H1 (cell line): ENCODE measurements around the gene TTC39A.

Experiments used
- BACH1 ChIP-seq: IDR thresholded peaks from 2 replicates; pipeline ENCODE4 v1.6.1; 2012; ENCODE audit warnings: low read length, improper control_type of control experiment
- CHD2 ChIP-seq: IDR thresholded peaks from 2 replicates; pipeline ENCODE4 v1.6.1; 2012; ENCODE audit warnings: low read length, improper control_type of control experiment
- CREB1 ChIP-seq: IDR thresholded peaks from 2 replicates; pipeline ENCODE4 v1.6.1; 2012; ENCODE audit warnings: inconsistent platforms
- EP300 ChIP-seq, 2 experiments: IDR thresholded peaks; 1 replicate in 1 of 2; 2 replicates in 1 of 2; pipeline ENCODE4 v1.6.1; 2011 to 2012; ENCODE audit warnings: low read depth in 2 of 2, low read length in 2 of 2, mild to moderate bottlenecking in 2 of 2, borderline replicate concordance in 1 of 2, inconsistent platforms in 1 of 2, moderate library complexity in 1 of 2
- EZH2 ChIP-seq: fragments of 200-600 bp; sonication (generic); IDR thresholded peaks from 2 replicates; pipeline ENCODE4 v1.7.1; 2012; ENCODE audit warnings: low read depth, mild to moderate bottlenecking, moderate library complexity, low read length, inconsistent platforms; ENCODE audit not compliant: severe bottlenecking
- GABPA ChIP-seq: IDR thresholded peaks from 2 replicates; pipeline ENCODE4 v1.6.1; 2011; ENCODE audit warnings: mild to moderate bottlenecking, low read length, moderate library complexity, borderline replicate concordance; ENCODE audit not compliant: insufficient read depth
- JUN ChIP-seq: IDR thresholded peaks from 2 replicates; pipeline ENCODE4 v1.6.1; 2011; ENCODE audit warnings: low read depth, mild to moderate bottlenecking, improper control_type of control experiment, low read length
- KDM1A ChIP-seq: fragments of 200-600, 300-600 bp; sonication (generic); IDR thresholded peaks from 2 replicates; pipeline ENCODE4 v1.7.1; 2016; ENCODE audit warnings: mild to moderate bottlenecking, low read length, borderline replicate concordance
- RAD21 ChIP-seq, 2 experiments: IDR thresholded peaks in 1 of 2; conservative IDR thresholded peaks in 1 of 2; 2 replicates each; pipeline ENCODE4 v1.6.1; 2011; ENCODE audit warnings: low read depth in 2 of 2, low read length in 2 of 2, improper control_type of control experiment in 1 of 2, inconsistent platforms in 1 of 2, mild to moderate bottlenecking in 1 of 2, moderate library complexity in 1 of 2
- SAP30 ChIP-seq: fragments of 300-600 bp; sonication (generic); IDR thresholded peaks from 2 replicates; pipeline ENCODE4 v1.7.1; 2012; ENCODE audit warnings: low read length, moderate library complexity, mild to moderate bottlenecking, inconsistent platforms; ENCODE audit not compliant: insufficient read depth, insufficient replicate concordance
- SP1 ChIP-seq: IDR thresholded peaks from 2 replicates; pipeline ENCODE4 v1.6.1; 2011; ENCODE audit warnings: low read depth, low read length
- YY1 ChIP-seq: IDR thresholded peaks from 2 replicates; pipeline ENCODE4 v1.6.1; 2011; ENCODE audit warnings: low read depth, mild to moderate bottlenecking, low read length
- TF ChIP-seq, protein P1 (sequence below), 3 experiments: IDR thresholded peaks; 1 replicate in 2 of 3; 2 replicates in 1 of 3; pipeline versions ENCODE4 v1.5.1 to v1.6.1; 2011; ENCODE audit warnings: low read length in 3 of 3, mild to moderate bottlenecking in 3 of 3, inconsistent platforms in 2 of 3, low read depth in 1 of 3, moderate library complexity in 1 of 3; ENCODE audit not compliant: insufficient read depth in 1 of 3; ENCODE audit errors: control extremely low read depth in 1 of 3
- TF ChIP-seq, protein P2 (sequence below): IDR thresholded peaks from 2 replicates; pipeline ENCODE4 v1.6.1; 2011; ENCODE audit warnings: low read length, improper control_type of control experiment

GRCh38 chr1:51284487-51284954 is 45.8 kb downstream of the TTC39A start:
- TF ChIP-seq RAD21 (IDR thresholded peaks at IDR 0.05 in 1 of 2, conservative IDR thresholded peaks at IDR 0.05 in 1 of 2; ENCODE audit: low read depth in 2 of 2, low read length in 2 of 2) (no peak), EP300 (IDR thresholded peaks at IDR 0.05; ENCODE audit: borderline replicate concordance in 1 of 2, low read depth in 2 of 2, low read length in 2 of 2) (no peak), EZH2 (no peak), YY1 (no peak), BACH1 (no peak), SAP30 (no peak), SP1 (no peak), JUN (no peak), KDM1A (no peak), GABPA (no peak), CHD2 (no peak), CREB1 (no peak)
- TF ChIP-seq, protein P1, sequence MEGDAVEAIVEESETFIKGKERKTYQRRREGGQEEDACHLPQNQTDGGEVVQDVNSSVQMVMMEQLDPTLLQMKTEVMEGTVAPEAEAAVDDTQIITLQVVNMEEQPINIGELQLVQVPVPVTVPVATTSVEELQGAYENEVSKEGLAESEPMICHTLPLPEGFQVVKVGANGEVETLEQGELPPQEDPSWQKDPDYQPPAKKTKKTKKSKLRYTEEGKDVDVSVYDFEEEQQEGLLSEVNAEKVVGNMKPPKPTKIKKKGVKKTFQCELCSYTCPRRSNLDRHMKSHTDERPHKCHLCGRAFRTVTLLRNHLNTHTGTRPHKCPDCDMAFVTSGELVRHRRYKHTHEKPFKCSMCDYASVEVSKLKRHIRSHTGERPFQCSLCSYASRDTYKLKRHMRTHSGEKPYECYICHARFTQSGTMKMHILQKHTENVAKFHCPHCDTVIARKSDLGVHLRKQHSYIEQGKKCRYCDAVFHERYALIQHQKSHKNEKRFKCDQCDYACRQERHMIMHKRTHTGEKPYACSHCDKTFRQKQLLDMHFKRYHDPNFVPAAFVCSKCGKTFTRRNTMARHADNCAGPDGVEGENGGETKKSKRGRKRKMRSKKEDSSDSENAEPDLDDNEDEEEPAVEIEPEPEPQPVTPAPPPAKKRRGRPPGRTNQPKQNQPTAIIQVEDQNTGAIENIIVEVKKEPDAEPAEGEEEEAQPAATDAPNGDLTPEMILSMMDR (IDR thresholded peaks at IDR 0.05; ENCODE audit: control extremely low read depth in 1 of 3, insufficient read depth in 1 of 3, low read depth in 1 of 3, low read length in 3 of 3), result no peak
- TF ChIP-seq, protein P2, sequence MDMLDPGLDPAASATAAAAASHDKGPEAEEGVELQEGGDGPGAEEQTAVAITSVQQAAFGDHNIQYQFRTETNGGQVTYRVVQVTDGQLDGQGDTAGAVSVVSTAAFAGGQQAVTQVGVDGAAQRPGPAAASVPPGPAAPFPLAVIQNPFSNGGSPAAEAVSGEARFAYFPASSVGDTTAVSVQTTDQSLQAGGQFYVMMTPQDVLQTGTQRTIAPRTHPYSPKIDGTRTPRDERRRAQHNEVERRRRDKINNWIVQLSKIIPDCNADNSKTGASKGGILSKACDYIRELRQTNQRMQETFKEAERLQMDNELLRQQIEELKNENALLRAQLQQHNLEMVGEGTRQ, result no peak
